ENCODE results near the gene ADGRF1.
"Not testable (repeated sequence)": the region's sequence is repeated elsewhere in the genome, so short reads cannot be mapped to it uniquely, and the experiment has no call there.

Gene ADGRF1

GRCh38 chr6:47061309-47062300, 19.5 kb upstream of the ADGRF1 start:
- DNase-seq: no peak

GRCh38 chr6:47059216-47059885, 17.2 kb upstream of the ADGRF1 start:
- no peak for DNase-seq

GRCh38 chr6:47057830-47058540, 15.9 kb upstream of the ADGRF1 start:
- no peak for DNase-seq

DNA sequence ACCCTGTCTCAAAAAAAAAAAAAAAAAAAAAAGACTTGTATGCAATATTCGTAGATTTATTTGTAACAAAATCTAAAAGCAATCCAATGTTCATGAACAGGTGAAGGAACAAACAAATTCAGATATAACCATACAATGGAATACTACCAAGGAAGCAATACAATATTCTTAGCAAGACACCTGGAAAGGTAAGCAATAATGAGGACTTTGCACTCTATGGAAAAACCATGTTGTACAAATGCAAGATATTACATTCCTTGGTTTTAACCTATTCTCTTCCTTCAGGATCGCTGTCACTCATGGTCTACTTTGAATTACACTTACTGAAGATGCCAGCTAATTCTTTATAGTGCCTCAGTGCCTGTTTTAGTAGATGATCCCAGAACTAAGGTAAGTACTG, 14.7 kb upstream of the ADGRF1 start:
- no peak for DNase-seq

GRCh38 chr6:47054302-47054701, 12.2 kb upstream of the ADGRF1 start:
- not testable (repeated sequence) for DNase-seq

GRCh38 chr6:47048638-47049037, 6.5 kb upstream of the ADGRF1 start:
- DNase-seq: no peak

DNA sequence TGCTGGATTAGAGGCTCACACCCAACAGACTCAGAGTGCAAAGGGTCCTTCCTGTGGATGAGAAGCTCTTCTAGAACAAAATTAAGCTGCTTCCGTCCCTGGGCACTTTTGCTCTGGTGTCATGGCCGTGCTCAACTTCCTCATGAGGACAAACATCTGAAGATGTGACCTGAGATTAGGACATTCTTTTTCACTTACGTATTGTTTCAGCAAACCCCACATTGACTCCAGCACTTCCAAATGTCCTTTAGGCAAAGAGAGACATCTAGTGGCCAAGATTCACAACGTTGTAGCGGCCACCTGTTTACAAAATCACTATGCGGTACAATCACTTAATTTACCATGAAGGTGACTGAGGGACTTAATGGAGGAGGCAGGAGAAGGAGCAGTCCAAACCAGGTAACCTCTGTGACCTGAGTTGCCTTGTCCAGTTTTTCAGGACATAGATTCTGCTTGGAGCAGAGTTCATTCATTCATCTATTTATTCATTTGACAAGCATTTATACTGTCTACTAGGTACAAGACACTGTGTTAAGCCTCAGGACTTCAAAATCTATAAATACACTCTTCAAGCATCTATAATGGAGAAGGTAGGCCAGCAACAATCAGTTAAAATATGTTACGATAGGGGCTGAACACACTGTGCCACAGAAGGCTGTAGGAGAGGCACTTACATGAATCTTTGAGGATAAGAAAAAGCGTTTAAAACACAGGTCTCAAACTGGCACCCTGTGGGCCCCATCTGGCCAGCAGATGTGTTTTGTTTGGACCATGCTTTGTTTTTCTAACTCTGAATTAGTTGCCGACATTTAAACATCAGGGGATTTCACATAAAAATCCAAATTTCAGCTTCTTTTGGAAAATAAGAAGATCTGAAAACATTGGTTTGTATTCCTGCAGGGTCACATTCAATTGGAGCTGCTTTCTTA, 5.6 kb upstream of the ADGRF1 start:
- peak; percentile 90 for DNase-seq

GRCh38 chr6:47047097-47047478, 5.0 kb upstream of the ADGRF1 start:
- DNase-seq: no peak

DNA sequence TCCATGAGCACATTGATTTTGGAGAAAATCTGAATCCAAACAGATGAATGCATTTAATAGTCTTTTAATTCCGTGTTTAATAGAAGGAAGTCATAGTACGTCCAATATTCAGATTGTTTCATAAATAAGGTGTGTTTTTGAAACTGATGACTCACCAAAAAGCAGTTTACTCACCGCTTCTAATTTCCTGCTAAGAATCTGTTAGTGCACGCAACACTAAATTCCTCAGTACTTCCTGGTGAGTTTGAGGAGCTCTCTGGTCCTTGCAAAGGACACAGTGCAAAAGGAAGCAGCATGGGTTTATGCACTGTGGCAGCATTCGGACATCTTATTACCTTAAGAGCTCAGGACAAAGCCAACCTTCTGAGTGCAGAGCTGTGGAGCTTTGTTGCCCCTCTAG, 2.3 kb upstream of the ADGRF1 start:
- peak; percentile 13 for DNase-seq

DNA sequence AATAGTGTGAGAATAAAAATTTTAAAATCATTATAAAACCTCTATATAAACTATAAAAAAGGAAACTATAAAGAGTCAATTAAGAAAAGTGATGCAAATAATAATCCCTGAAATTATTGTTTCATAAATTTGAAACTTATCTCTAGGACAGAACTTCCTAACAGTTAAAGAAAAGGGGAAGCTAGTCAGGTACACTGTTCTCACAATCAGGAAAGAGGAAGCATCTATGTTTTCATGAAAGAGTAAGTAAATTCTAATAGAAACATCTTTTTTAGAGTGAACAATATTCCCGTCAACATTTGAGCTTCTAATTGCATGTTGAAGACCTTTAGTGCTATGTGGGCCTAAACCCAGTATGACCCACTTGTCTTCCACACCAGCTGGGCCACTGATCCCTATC, 1.2 kb upstream of the ADGRF1 start:
- DNase-seq: peak; percentile 43

DNA sequence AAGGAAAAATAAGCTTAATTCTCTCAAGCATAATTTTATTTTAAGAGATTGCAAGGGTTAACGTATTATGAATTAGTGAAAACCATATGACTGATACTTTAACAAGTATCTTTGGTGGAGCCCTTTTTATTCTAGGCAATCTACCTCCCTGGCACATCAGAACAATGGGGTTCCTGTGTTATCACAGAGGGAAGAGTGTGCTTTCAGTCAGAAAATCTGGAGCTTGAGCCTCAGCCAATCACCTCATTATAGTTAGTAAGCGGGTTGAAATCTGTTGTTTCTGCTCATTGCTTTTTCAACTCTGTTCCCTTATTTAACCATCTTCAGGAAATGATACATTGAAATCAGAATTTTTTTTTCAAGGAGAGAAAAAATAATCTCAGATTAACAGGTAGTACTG, 391 bp downstream of the ADGRF1 start:
- DNase-seq: no peak

DNA sequence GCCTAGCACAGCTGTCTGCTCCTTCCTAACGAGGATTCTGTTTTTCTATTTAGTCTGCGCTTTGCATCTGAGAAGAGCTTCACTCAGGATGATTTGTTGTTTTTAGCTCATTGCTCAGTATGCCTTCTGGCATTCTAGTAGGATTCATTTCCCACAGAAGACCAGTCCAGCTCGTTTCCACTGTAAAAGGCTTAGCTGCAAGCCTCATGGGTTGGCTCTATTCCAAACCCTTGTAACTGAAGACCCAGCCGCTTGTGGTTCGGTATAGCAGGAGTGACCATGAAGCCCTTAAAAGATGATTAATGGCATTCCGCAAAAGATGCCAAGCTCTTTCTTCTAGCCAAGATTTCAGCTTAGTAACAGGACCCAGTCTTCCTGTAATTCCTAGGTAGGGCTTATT, 7.2 kb downstream of the ADGRF1 start:
- DNase-seq: peak; percentile 56

- DNase-seq: no peak
These were observed 7.7 kb downstream of the ADGRF1 start for GRCh38 chr6:47034421-47034820.

DNA sequence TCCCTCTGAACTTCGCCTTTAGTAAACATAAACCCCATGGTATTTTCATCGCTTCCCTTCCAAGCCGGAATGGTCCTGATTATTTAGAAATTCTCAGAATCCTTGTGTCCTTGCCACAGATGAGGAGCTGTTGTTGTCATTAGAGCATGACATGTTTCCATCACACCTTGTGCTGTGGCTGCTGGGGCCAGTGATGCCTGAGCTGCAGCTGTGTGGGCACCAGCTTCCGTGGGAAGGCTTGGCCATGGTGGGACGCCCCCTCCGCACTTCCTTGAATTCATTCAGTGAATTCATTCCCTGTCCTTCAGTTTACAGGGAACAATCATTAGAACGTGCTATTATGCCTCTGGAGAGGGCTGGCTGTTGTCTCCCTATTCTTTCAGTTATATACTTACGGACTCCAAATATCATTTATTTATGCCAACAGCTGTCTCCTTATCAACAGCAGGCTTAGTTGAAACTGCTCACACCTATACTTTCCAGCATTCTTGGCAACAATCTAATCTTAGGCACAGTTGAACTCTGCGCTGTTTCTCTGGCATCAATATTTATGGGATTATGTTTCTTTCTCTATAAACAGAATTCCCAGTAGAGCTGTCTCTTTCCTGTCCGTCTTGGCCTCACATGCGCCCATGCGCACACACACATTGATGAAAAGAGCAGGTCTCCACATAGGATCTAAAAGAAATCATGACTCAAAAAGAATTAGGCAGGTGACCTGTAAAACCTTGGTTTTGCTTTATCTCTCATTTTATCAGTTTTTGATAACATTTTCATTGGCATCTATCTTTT, 9.0 kb downstream of the ADGRF1 start:
- DNase-seq: no peak

DNA sequence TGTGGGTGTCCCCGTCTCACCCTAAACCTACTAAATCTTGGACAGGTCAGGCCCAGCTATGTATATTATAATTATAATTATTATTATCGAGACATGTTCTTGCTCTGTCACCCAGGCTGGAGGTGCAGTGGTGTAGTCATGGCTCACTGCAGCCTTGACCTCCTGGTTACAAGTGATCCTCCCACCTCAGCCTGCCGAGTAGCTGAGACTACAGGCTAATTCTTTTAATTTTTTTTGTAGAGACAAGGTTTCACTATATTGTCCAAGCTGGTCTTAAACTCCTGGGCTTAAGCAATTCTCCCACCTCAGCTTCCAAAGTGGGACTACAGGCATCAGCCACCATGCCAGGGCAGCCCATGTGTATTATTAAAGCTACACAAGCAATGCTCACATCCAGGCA, 10.5 kb downstream of the ADGRF1 start:
- no peak for DNase-seq

DNA sequence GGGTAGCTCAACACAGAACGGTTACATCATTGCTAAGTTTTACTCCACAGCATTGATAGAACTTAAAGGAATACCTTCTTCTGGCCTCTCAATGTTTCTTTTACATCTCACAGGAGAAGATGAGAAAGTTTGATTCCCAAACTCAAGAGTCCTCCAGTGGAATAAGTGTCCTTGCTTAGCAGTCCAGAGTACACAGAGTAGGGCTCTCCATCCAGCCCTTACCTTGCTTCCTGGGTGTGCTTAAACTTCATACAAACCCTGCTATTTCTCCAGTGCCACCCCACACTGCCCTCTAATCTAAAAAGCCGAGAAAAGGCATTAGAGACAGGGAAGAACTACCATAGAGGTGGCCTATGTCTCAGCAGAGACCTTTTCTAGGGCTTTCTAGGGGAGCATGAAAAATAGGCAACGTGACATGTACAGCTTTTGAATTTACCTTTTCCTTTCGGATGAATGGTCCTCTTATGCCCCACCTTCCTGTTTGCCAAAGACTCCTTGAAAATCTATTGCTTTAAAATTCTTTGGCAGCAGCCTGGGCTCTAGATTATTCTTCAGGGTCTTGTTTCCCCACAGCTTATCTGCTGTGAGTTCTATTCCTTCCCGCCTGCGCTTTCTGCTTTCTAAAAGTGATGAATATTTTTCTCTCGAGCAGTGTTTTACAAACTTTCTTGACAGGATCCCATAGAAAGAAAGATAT, 12.1 kb downstream of the ADGRF1 start:
- no peak for DNase-seq

DNA sequence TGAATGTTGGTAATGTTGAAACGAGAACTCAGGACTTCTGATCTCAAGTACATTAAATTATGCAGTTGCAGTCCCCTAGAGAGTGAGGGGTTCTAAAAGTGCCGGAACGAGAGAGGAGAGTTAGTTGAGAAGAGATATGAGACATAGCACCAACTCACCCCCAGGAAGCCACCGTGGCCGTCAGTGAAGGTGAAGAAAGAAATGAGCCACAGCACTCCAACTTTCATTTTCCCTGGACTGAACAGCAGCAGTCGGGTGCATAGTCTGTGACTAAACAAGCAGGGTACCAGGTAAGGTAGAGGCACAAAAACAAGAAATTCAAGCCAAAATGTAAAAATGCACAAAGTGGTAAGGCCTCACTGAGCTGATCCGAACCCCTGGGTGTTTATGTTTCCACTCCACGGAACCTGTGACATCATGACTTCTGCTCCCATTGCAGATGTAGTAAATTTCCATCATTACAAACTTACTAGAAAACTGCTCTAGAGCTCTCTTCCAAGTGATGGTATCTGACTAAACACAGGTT, 13.2 kb downstream of the ADGRF1 start:
- DNase-seq: no peak

DNA sequence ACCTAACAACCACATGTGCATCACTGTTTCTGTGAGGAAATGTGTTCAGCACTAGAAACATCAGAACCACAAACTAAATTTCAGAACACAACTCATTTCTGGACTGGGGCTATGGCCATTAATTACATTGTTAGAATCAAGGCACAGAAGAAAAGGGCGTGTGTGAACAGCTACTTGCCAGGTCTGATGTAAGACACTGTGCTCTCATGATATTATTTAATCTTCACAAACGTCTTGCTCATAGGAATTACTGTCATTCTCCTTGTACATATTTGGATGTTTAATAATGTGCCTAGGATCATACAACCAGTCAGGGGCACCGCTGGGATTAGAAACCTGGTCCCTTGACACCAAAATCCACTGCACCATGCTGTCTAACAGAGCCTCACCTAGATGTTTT, 14.8 kb downstream of the ADGRF1 start:
- no peak for DNase-seq

- DNase-seq: no peak
These were observed 15.5 kb downstream of the ADGRF1 start for GRCh38 chr6:47026679-47027078.

GRCh38 chr6:47023573-47023972, 18.6 kb downstream of the ADGRF1 start:
- DNase-seq: no peak

- DNase-seq: no peak
These were observed 19.9 kb downstream of the ADGRF1 start for GRCh38 chr6:47022191-47022590.
